MM.1S (cell line): ENCODE results near the gene JMJD7.

Experiments
- DNase-seq: peaks from one replicate; pipeline ENCODE4 v3.0.0-alpha.2; 2015
- H2AFZ ChIP-seq: fragments of 300-600 bp; sonication (generic); 2 replicates; pipeline ENCODE4 v1.6.0; 2016; ENCODE audit warnings: antibody characterized with exemption, low read length
- H3F3A ChIP-seq: fragments of 300-600 bp; sonication (generic); 2 replicates; pipeline ENCODE4 v1.6.1; 2016; ENCODE audit warnings: mild to moderate bottlenecking, antibody characterized with exemption, low read length, moderate library complexity, mixed read lengths; ENCODE audit not compliant: insufficient read depth
- H3K27ac ChIP-seq: fragments of 300-600 bp; sonication (generic); 2 replicates; pipeline ENCODE4 v1.5.1; 2016; ENCODE audit warnings: mild to moderate bottlenecking, low read length
- H3K27me3 ChIP-seq: fragments of 300-600 bp; sonication (generic); replicated peaks from 2 replicates; pipeline ENCODE4 v1.6.0; 2016; ENCODE audit warnings: low read length; ENCODE audit not compliant: insufficient read depth
- H3K36me3 ChIP-seq: fragments of 300-600 bp; sonication (generic); replicated peaks from 2 replicates; pipeline ENCODE4 v1.6.1; 2016; ENCODE audit warnings: mild to moderate bottlenecking, low read length, mixed read lengths; ENCODE audit not compliant: insufficient read depth
- H3K4me1 ChIP-seq: fragments of 300-600 bp; sonication (generic); 2 replicates; pipeline ENCODE4 v1.6.1; 2016; ENCODE audit warnings: low read length, mixed read lengths
- H3K4me2 ChIP-seq: fragments of 300-600 bp; sonication (generic); 2 replicates; pipeline ENCODE4 v1.6.0; 2016; ENCODE audit warnings: low read depth, low read length
- H3K4me3 ChIP-seq: fragments of 300-600 bp; sonication (generic); 2 replicates; pipeline ENCODE4 v1.5.1; 2016; ENCODE audit warnings: low read length, mixed read lengths
- H3K79me2 ChIP-seq: fragments of 300-600 bp; sonication (generic); 2 replicates; pipeline ENCODE4 v1.6.1; 2016; ENCODE audit warnings: mixed run types, low read length, mixed read lengths
- H3K9ac ChIP-seq: fragments of 300-600 bp; sonication (generic); 2 replicates; pipeline ENCODE4 v1.6.1; 2016; ENCODE audit warnings: low read length, mixed read lengths
- H3K9me2 ChIP-seq: fragments of 300-600 bp; sonication (generic); replicated peaks from 2 replicates; pipeline ENCODE4 v1.6.1; 2016; ENCODE audit warnings: mild to moderate bottlenecking, low read length, mixed read lengths; ENCODE audit not compliant: insufficient read depth
- H3K9me3 ChIP-seq: fragments of 300-600 bp; sonication (generic); replicated peaks from 2 replicates; pipeline ENCODE4 v1.6.1; 2016; ENCODE audit warnings: mild to moderate bottlenecking, low read length, mixed read lengths; ENCODE audit not compliant: insufficient read depth
- H4K20me1 ChIP-seq: fragments of 300-600 bp; sonication (generic); 2 replicates; pipeline ENCODE4 v1.6.1; 2016; ENCODE audit warnings: mild to moderate bottlenecking, low read length, moderate library complexity, mixed read lengths; ENCODE audit not compliant: insufficient read depth
- CTCF ChIP-seq: fragments of 300-600 bp; sonication (generic); IDR thresholded peaks from 2 replicates; pipeline ENCODE4 v1.5.1; 2016; ENCODE audit warnings: antibody characterized with exemption, low read length, mixed read lengths
- EZH2 ChIP-seq: fragments of 300-600 bp; sonication (generic); optimal IDR thresholded peaks from 2 replicates; pipeline ENCODE3; 2017; ENCODE audit warnings: low read depth, mild to moderate bottlenecking, antibody characterized with exemption, low read length, mixed read lengths
- EZH2phosphoT487 ChIP-seq: fragments of 300-600 bp; sonication (generic); IDR thresholded peaks from 2 replicates; pipeline ENCODE4 v1.6.1; 2018; ENCODE audit warnings: antibody characterized with exemption, low read length

The JMJD7 gene

GRCh38 chr15:41827880-41828806 lies at the start of gene JMJD7:
Gene JMJD7 (plus strand): TSS chr15:41828092. CDS start chr15:41828125, 33 bp downstream.
- no peaks in the 10 kb centered on the region for H3K27me3 ChIP-seq
- no peak within 1 kb of the TSS for H3K27ac ChIP-seq
- H3K36me3 ChIP-seq = no peaks in the 10 kb centered on the region
- no peaks in the 10 kb centered on the region for H3F3A ChIP-seq
- H3K4me3 ChIP-seq = peak within 1 kb of the TSS; percentile 91
- H3K79me2 ChIP-seq = no peaks in the 10 kb centered on the region
- H2AFZ ChIP-seq = peak within 1 kb of the TSS; percentile 98
- peak within 1 kb of the TSS; percentile 99 for H3K4me2 ChIP-seq
- no peaks in the 10 kb centered on the region for H4K20me1 ChIP-seq
- peak within 1 kb of the TSS; percentile 64 for H3K9ac ChIP-seq
- H3K4me1 ChIP-seq = no peaks in the 10 kb centered on the region
- H3K9me3 ChIP-seq = no peaks in the 10 kb centered on the region
- TF ChIP-seq CTCF = no peak
- TF ChIP-seq EZH2 = no peak
- no peak for TF ChIP-seq EZH2phosphoT487
- H3K9me2 ChIP-seq = no peaks in the 10 kb centered on the region
- peak; percentile 84 for DNase-seq

- H3K27me3 ChIP-seq = no peaks in the 10 kb centered on the region
- no peaks in the 10 kb centered on the region for H3K9me2 ChIP-seq
- H2AFZ ChIP-seq = no peak overlapping the region
- no peak overlapping the region for H3K9ac ChIP-seq
- DNase-seq = no peak
- H3K9me3 ChIP-seq = no peaks in the 10 kb centered on the region
- no peaks in the 10 kb centered on the region for H4K20me1 ChIP-seq
- peaks cover 9% of the 10 kb centered on the region; the same call in 1 of the 2 replicates for H3K79me2 ChIP-seq
- H3K27ac ChIP-seq = no peak overlapping the region
- H3F3A ChIP-seq = peaks cover 21% of the 10 kb centered on the region
- H3K4me3 ChIP-seq = no peak overlapping the region
- no peak overlapping the region for H3K4me2 ChIP-seq
- no peaks in the 10 kb centered on the region for H3K36me3 ChIP-seq
- H3K4me1 ChIP-seq = peaks cover 25% of the 10 kb centered on the region
- TF ChIP-seq EZH2 (no peak), EZH2phosphoT487 (no peak), CTCF (no peak)
Measured at GRCh38 chr15:41778521-41778920, 49.4 kb upstream of the JMJD7 start.

- peaks cover 9% of the 10 kb centered on the region; the same call in 1 of the 2 replicates for H3K79me2 ChIP-seq
- H3K4me1 ChIP-seq = peaks cover 22% of the 10 kb centered on the region
- peak overlapping the region; percentile 45 for H3K4me2 ChIP-seq
Measured at GRCh38 chr15:41779662-41780157, 48.2 kb upstream of the JMJD7 start.

More at GRCh38 chr15:41779662-41780157, 48.2 kb upstream of the JMJD7 start:
- H3K36me3 ChIP-seq = no peaks in the 10 kb centered on the region
- H2AFZ ChIP-seq = no peak overlapping the region
- no peaks in the 10 kb centered on the region for H3K9me3 ChIP-seq
- no peak overlapping the region for H3K4me3 ChIP-seq
- H3K27me3 ChIP-seq = no peaks in the 10 kb centered on the region
- H3K9me2 ChIP-seq = no peaks in the 10 kb centered on the region
- TF ChIP-seq CTCF (no peak), EZH2 (no peak), EZH2phosphoT487 (no peak)
- H3K27ac ChIP-seq = peak overlapping the region; percentile 32; the same call in 1 of the 2 replicates
- no peak overlapping the region for H3K9ac ChIP-seq
- peak; percentile 14 for DNase-seq
- H4K20me1 ChIP-seq = no peaks in the 10 kb centered on the region
- H3F3A ChIP-seq = peaks cover 14% of the 10 kb centered on the region
